ENCODE data around the gene NR3C1. TPM values are rescaled to one million over a fixed set of nuclear protein-coding genes. Genes with fewer than 3 reads are reported as not detected.

Gene NR3C1
- total and polyA plus RNA-seq, 2 of the 4 experiments (the other 2 are of a cell fraction): 13.7 to 77.4 TPM

GRCh38 chr5:143413958-143414669 lies 10.6 kb upstream of the NR3C1 start:
- H3K4me3 ChIP-seq (ENCODE audit: insufficient read depth, low read depth, low read length): no peak overlapping the region
- H3K4me2 ChIP-seq (ENCODE audit: low read depth, low read length): no peak overlapping the region; the same call in 1 of the 2 replicates
- H2BK15ac ChIP-seq (ENCODE audit: low read depth, low read length): no peak overlapping the region; the same call in 2 of the 3 replicates
- no peak overlapping the region for H2AFZ ChIP-seq (replicated peaks; ENCODE audit: low read length, poor library complexity)
- ChIA-PET POLR2A (ENCODE audit: unreplicated experiment) (no interaction called here), CTCF (interaction anchor here (0.6 kb wide), 1 partner anchor 294 kb away, joined by 4 read pairs; no protein-coding TSS in a partner anchor)
- H4K5ac ChIP-seq (ENCODE audit: low read depth, low read length): no peak overlapping the region
- H3K79me1 ChIP-seq (ENCODE audit: low read depth in 1 of 2, low read length in 2 of 2): no peaks in the 10 kb centered on the region
- DNase-seq (no peak), ATAC-seq (ENCODE audit: low read depth) (no peak)
- no peak overlapping the region for H4K91ac ChIP-seq (ENCODE audit: insufficient read depth, low read depth, low read length)
- in situ Hi-C loops (cut with MboI; ENCODE audit: low sequenced_read_pairs): no loop called here
- H3K36me3 ChIP-seq (ENCODE audit: control insufficient read depth, insufficient read depth, low read length): no peaks in the 10 kb centered on the region
- H2AK5ac ChIP-seq (ENCODE audit: low read depth, low read length): no peak overlapping the region
- H3K4me1 ChIP-seq (ENCODE audit: control insufficient read depth, insufficient read depth, low read length): peaks cover 9% of the 10 kb centered on the region
- WGBS, 2 experiments (ENCODE audit: extremely low coverage in 2 of 2, insufficient read length in 1 of 2): no CpG with 5 or more reads among the region's 4 CpGs
- no peak overlapping the region for H2BK120ac ChIP-seq (ENCODE audit: low read depth, low read length)
- no peak overlapping the region for H3K27ac ChIP-seq (ENCODE audit: insufficient read depth, low read length)
- H3K23ac ChIP-seq (ENCODE audit: low read depth, low read length): no peak overlapping the region
- H2AK9ac ChIP-seq (replicated peaks; ENCODE audit: low read depth, low read length, poor library complexity): no peak overlapping the region
- no peak overlapping the region for H3K9ac ChIP-seq (ENCODE audit: low read depth, low read length)
- H3K9me3 ChIP-seq (ENCODE audit: control insufficient read depth, insufficient read depth, low read length): no peaks in the 10 kb centered on the region
- dilution Hi-C loops (cut with HindIII; ENCODE audit: low sequenced_read_pairs, unreplicated experiment): no loop called here
- no peak overlapping the region for H2BK20ac ChIP-seq (ENCODE audit: low read depth, low read length)
- H3K27me3 ChIP-seq (ENCODE audit: control insufficient read depth, insufficient read depth, low read length): no peaks in the 10 kb centered on the region
- H3K56ac ChIP-seq (ENCODE audit: extremely low read depth, insufficient read depth, low read length): no peak overlapping the region
- no peak overlapping the region for H3K18ac ChIP-seq (ENCODE audit: low read depth, low read length)
- H4K8ac ChIP-seq (ENCODE audit: low read depth in 2 of 2, low read length in 2 of 2): no peak overlapping the region
- BruUV-seq (replicated peaks): no TSS peak
- TF ChIP-seq BHLHE40 (IDR thresholded peaks at IDR 0.05; ENCODE audit: low read depth, low read length) (no peak), MAFK (IDR thresholded peaks at IDR 0.05; ENCODE audit: low read depth, low read length) (no peak), MXI1 (IDR thresholded peaks at IDR 0.05; ENCODE audit: borderline replicate concordance, low read depth, low read length) (no peak), FOS (IDR thresholded peaks at IDR 0.05; ENCODE audit: low read depth, low read length) (no peak), ELK1 (IDR thresholded peaks at IDR 0.05; ENCODE audit: borderline replicate concordance, low read depth, low read length) (no peak), MAZ (IDR thresholded peaks at IDR 0.05; ENCODE audit: borderline replicate concordance, low read depth, low read length) (no peak), RFX5 (IDR thresholded peaks at IDR 0.05; ENCODE audit: low read depth, low read length) (no peak), USF2 (IDR thresholded peaks at IDR 0.05; ENCODE audit: low read depth, low read length) (no peak), RCOR1 (IDR thresholded peaks at IDR 0.05; ENCODE audit: insufficient replicate concordance, low read length) (no peak), CHD1 (IDR thresholded peaks at IDR 0.05; ENCODE audit: low read depth, low read length) (no peak), SMC3 (IDR thresholded peaks at IDR 0.05; ENCODE audit: low read depth, low read length) (no peak), CEBPB (IDR thresholded peaks at IDR 0.05; ENCODE audit: low read depth, low read length) (no peak), RAD21 (IDR thresholded peaks at IDR 0.05; ENCODE audit: low read length) (no peak)
- H3K4ac ChIP-seq (ENCODE audit: low read depth, low read length): no peak overlapping the region
- H3K14ac ChIP-seq (replicated peaks; ENCODE audit: low read depth, low read length): no peak overlapping the region
- H3K9me1 ChIP-seq (ENCODE audit: insufficient read depth, low read length): no peaks in the 10 kb centered on the region
- H4K20me1 ChIP-seq (ENCODE audit: insufficient read depth, low read length): no peaks in the 10 kb centered on the region
- intact Hi-C loops (cut with micrococcal nuclease): no loop called here
- no peak overlapping the region for H2BK5ac ChIP-seq (ENCODE audit: low read depth, low read length, poor library complexity, severe bottlenecking)
